ENCODE measurements around the gene SYNPO2.
"Not testable (repeated sequence)": the region's sequence is repeated elsewhere in the genome, so short reads cannot be mapped to it uniquely, and the experiment has no call there.

SYNPO2 gene

GRCh38 chr4:119067670-119068360 is 179.2 kb downstream of the SYNPO2 start:
- DNase-seq (ENCODE audit: low spot score): not testable (repeated sequence)

- DNase-seq (ENCODE audit: low spot score): no peak
Observed at GRCh38 chr4:119068529-119068962, 179.9 kb downstream of the SYNPO2 start.

GRCh38 chr4:119070301-119070700 is 181.6 kb downstream of the SYNPO2 start:
- no peak for DNase-seq (ENCODE audit: low spot score)

- peak; percentile 33 for DNase-seq (ENCODE audit: low spot score)
Observed at GRCh38 chr4:119080721-119081541, 192.3 kb downstream of the SYNPO2 start.

GRCh38 chr4:119081542-119081859 is 192.8 kb downstream of the SYNPO2 start:
- no peak for DNase-seq (ENCODE audit: low spot score)

GRCh38 chr4:119081943-119082342 is 193.3 kb downstream of the SYNPO2 start:
- no peak for DNase-seq (ENCODE audit: low spot score)

- DNase-seq (ENCODE audit: low spot score): no peak
Observed at GRCh38 chr4:119082661-119083060, 194.0 kb downstream of the SYNPO2 start.

- DNase-seq (ENCODE audit: low spot score): no peak
Observed at GRCh38 chr4:119084513-119084912, 195.9 kb downstream of the SYNPO2 start.

GRCh38 chr4:119087121-119087520 is 198.5 kb downstream of the SYNPO2 start:
- no peak for DNase-seq (ENCODE audit: low spot score)

- DNase-seq (ENCODE audit: low spot score): no peak
Observed at GRCh38 chr4:119087656-119088055, 199.0 kb downstream of the SYNPO2 start.

GRCh38 chr4:119093042-119093827 is 204.6 kb downstream of the SYNPO2 start:
- no peak for DNase-seq (ENCODE audit: low spot score)

GRCh38 chr4:119097282-119097900 is 208.7 kb downstream of the SYNPO2 start:
- no peak for DNase-seq (ENCODE audit: low spot score)

- no peak for DNase-seq (ENCODE audit: low spot score)
Observed at GRCh38 chr4:119098306-119098705, 209.7 kb downstream of the SYNPO2 start.

- DNase-seq (ENCODE audit: low spot score): no peak
Observed at GRCh38 chr4:119099227-119099810, 210.7 kb downstream of the SYNPO2 start.

GRCh38 chr4:119100655-119101054 is 212.0 kb downstream of the SYNPO2 start:
- no peak for DNase-seq (ENCODE audit: low spot score)

- peak; percentile 36 for DNase-seq (ENCODE audit: low spot score)
Observed at GRCh38 chr4:119103263-119103662, 214.6 kb downstream of the SYNPO2 start.

- no peak for DNase-seq (ENCODE audit: low spot score)
Observed at GRCh38 chr4:119104644-119105273, 216.1 kb downstream of the SYNPO2 start.

GRCh38 chr4:119105605-119106004 is 217.0 kb downstream of the SYNPO2 start:
- no peak for DNase-seq (ENCODE audit: low spot score)

GRCh38 chr4:119106036-119107000 is 217.7 kb downstream of the SYNPO2 start:
- no peak for DNase-seq (ENCODE audit: low spot score)

- DNase-seq (ENCODE audit: low spot score): no peak
Observed at GRCh38 chr4:119110121-119110520, 221.5 kb downstream of the SYNPO2 start.
